H7 (cell line): ENCODE results near the gene IPO13. TPM values are rescaled to one million over a fixed set of nuclear protein-coding genes. Genes with fewer than 3 reads are reported as not detected.

Experiments used
- DNase-seq: peaks from one replicate; pipeline ENCODE4 v3.0.0; 2012
- H3K27me3 ChIP-seq: 2 replicates; pipeline ENCODE4 v1.6.0; 2011; ENCODE audit warnings: mild to moderate bottlenecking, low read length; ENCODE audit not compliant: control insufficient read depth, insufficient read depth
- H3K36me3 ChIP-seq: replicated peaks from 2 replicates; pipeline ENCODE4 v1.5.1; 2011; ENCODE audit warnings: low read length; ENCODE audit not compliant: control insufficient read depth, insufficient read depth
- H3K4me3 ChIP-seq: 2 replicates; pipeline ENCODE4 v1.5.1; 2011; ENCODE audit warnings: low read depth, mild to moderate bottlenecking, control low read depth, low read length, moderate library complexity; ENCODE audit not compliant: insufficient read depth
- total RNA-seq: library from RNA; depleted of rRNA; stranded (reverse); fragments of >200 nt; shearing (Covaris generic); gene quantifications from 2 replicates; pipeline ENCODE4 v1.2.3, GENCODE V29; 2014

The IPO13 gene
- total RNA-seq, 1 experiment from 2014 or later = 34.2 TPM

DNA sequence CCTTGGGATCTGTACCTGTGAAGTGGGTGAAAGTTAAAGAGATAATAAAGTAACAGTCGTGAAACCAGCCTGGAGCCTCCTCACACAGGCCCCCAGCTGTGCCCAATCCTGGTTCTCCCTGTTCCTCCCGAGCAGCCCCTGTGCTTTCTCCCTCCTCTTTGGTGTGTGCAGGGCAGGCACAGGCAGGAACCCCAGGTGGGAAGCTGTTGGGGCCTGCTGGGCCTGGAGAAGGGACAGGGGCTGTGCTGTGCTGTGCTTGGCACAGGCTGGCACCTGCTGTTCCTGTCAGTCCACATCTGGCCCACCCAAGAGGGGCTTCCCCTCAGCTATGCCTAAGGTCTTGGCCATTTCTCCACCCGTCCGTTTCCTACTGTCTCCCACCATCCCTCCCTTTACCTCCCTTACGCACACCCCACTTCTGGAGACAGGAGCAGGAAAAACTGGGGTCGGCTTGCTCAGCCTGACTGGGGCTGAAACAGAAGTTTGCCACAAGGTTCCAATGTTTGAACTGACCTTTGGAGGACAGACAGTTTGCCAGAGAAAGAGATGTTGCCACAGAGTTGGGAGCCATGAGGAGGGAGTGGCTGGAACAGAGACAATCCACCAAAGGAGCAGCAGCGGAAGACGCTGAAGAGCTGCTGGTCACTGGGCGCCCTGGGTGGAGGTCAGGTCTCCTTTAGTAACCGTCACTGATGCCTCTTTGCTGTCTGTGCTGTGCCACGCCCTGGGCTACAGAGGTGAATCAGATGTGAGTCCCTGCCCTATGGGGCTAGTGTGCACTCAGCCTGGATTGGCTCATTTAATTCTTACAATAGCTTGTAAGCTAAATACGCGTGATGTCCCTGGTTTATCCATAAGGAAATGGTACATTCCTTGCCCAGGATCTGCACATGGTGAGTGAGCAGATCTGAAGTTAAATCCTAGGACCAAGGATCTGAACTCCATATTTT is 31.9 kb upstream of the IPO13 start:
- no peak overlapping the region for H3K4me3 ChIP-seq
- no peaks in the 10 kb centered on the region for H3K36me3 ChIP-seq
- no peak for DNase-seq
- no peaks in the 10 kb centered on the region for H3K27me3 ChIP-seq

GRCh38 chr1:43919906-43920305 is 26.8 kb upstream of the IPO13 start:
- no peak for DNase-seq
- H3K27me3 ChIP-seq = no peaks in the 10 kb centered on the region
- H3K36me3 ChIP-seq = no peaks in the 10 kb centered on the region
- no peak overlapping the region for H3K4me3 ChIP-seq

GRCh38 chr1:43921022-43921421 is 25.7 kb upstream of the IPO13 start:
- H3K36me3 ChIP-seq = no peaks in the 10 kb centered on the region

DNA sequence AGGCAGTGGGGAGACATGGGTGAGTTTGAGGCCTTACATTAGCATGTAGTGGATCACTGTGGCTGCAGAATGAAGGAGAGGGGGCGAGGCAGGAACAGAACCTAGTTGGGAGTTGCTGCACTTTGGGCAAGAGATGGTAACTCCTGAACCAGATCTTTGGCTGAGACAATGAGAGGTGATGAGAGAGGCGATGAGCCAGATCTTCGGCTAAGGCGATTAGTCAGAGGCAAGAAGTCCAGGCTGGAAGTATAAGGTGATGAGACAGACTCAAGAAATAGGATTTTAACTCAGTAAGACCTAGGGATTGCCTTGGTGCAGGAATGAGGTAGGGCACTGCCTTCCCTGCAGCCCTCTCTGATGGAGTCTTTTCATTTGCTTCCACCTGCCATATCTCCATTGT is 22.2 kb upstream of the IPO13 start:
- no peak overlapping the region for H3K4me3 ChIP-seq
- H3K27me3 ChIP-seq = no peaks in the 10 kb centered on the region
- no peak for DNase-seq
- no peaks in the 10 kb centered on the region for H3K36me3 ChIP-seq

More at GRCh38 chr1:43921022-43921421, 25.7 kb upstream of the IPO13 start:
- no peak for DNase-seq
- H3K4me3 ChIP-seq = no peak overlapping the region
- H3K27me3 ChIP-seq = no peaks in the 10 kb centered on the region

GRCh38 chr1:43925846-43926245 is 20.9 kb upstream of the IPO13 start:
- no peaks in the 10 kb centered on the region for H3K27me3 ChIP-seq
- H3K36me3 ChIP-seq = no peaks in the 10 kb centered on the region
- H3K4me3 ChIP-seq = no peak overlapping the region
- no peak for DNase-seq

- DNase-seq = peak; percentile 87
- Histone ChIP-seq H3K36me3 (no peaks in the 10 kb centered on the region), H3K27me3 (peaks cover 8% of the 10 kb centered on the region), H3K4me3 (no peak overlapping the region)
Measured at GRCh38 chr1:43930168-43930948, 16.4 kb upstream of the IPO13 start.

DNA sequence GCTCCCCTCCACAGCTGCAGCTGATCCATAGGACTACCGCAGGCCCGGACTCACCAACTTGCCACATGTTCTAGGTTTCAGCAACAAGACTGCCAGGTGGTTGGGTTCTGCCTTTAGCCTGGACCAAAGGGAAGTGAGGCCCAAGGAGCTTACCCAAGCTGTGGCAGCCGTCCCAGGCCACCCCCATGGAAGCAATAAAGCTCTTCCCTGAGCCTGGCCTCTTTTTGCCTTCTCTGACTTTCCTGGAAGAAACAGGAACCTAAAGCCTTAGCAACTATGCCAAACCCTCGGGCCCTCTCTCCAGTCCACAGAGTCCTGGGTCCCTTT is 15.8 kb upstream of the IPO13 start:
- no peak for DNase-seq
- Histone ChIP-seq H3K4me3 (no peak overlapping the region), H3K27me3 (peaks cover 10% of the 10 kb centered on the region), H3K36me3 (no peaks in the 10 kb centered on the region)

DNA sequence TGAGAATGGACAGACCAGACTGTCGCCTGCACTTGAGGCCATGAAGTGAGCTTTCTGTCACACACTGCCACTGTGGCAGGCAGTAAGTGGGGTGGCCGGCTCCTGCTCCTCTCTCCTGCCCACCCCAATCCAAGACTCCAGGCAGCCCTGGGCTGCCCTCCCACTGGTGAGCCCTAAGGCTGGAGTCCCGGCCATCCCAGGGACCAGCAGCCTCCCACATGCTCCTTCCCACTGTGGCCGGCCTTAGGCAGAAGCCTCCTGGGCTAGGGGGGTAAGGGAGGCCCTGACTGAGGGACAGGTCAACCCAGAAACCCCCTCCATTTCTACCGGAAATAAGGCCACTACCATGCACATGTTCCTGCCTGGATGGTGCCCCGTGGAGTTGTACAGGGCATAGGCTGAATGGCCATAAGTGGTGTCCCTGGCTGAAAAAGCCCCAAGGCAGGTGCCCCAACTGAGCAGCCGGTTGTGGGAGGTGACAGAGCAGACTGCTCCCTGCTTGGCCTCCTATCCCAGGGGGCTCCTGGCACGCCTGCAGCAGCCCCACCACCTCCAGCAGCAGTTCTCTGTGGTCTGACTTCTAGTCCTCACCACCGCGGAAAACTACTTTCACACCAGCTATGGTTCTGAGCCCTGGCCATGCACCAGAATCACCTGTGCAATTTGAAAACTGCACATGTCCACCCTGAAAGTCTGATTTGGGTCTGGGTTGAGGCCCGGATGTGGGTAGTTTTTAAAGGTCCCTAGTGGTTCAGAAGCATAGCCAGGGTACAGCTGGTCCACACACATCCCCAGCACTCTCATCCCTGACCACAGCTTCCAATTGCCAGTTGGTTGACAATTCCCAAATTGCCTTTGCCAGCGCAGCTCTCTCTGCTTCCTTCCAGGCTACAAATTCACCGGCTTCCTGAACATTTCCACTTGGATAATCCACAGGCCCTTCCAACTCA is 14.8 kb upstream of the IPO13 start:
- Histone ChIP-seq H3K4me3 (no peak overlapping the region), H3K27me3 (peaks cover 16% of the 10 kb centered on the region), H3K36me3 (no peaks in the 10 kb centered on the region; the same call in none of the 2 replicates)
- DNase-seq = no peak

- Histone ChIP-seq H3K36me3 (peaks cover 1% of the 10 kb centered on the region), H3K4me3 (peak overlapping the region; percentile 65), H3K27me3 (peaks cover 16% of the 10 kb centered on the region)
- no peak for DNase-seq
Measured at GRCh38 chr1:43932786-43933385, 13.9 kb upstream of the IPO13 start.

- DNase-seq = peak; percentile 96
Measured at GRCh38 chr1:43933386-43934100, 13.2 kb upstream of the IPO13 start, which contains the start of gene ARTN. Gene ARTN, plus strand, starts transcription at chr1:43933801. Its CDS starts 1,856 bp downstream, at chr1:43935657.

DNA sequence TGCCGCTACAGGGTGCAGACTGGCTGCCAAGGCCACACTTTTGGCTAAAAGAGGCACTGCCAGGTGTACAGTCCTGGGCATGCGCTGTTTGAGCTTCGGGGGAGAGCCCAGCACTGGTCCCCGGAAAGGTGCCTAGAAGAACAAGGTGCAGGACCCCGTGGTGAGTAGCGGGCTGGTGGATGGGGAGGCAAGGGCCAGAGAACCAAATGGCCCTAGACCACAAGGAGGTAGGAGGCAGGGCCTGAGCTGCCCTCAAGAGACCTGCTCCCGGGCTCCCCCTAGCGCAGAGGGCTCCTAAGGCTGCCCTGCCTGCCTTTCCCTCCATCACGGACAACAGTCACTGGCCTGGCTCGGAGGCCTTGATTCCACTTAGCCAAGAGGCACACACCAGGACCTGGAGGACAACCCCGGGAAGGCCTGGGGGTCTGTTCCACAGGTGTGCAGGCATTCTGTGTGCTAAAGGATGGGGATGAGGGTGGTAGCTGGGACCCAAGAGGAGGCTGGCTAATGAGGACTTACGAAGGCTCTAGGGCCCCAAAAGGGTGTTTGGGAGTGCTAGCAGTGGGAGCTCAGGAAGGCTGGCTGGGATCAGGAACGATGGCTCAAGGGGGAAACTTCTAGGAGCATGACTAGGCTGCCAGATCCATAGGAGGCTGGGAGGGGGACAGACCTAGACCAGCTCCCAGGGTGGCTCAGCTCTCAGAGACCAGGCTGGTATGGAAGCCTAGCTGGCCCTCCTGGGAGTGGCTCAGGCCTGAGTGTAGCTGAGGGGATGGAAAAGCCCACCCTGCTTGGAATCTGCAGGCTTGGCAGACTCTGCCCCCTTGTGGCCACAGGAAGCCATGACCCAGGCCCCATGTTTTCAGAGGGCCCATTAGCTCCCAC is 12.4 kb upstream of the IPO13 start:
- H3K27me3 ChIP-seq = peaks cover 16% of the 10 kb centered on the region
- peaks cover 1% of the 10 kb centered on the region for H3K36me3 ChIP-seq
- H3K4me3 ChIP-seq = peak overlapping the region; percentile 65
- peak; percentile 92 for DNase-seq

More at GRCh38 chr1:43933386-43934100, 13.2 kb upstream of the IPO13 start, which contains the start of gene ARTN:
- H3K36me3 ChIP-seq = peaks cover 1% of the 10 kb centered on the region
- H3K4me3 ChIP-seq = peak within 1 kb of the TSS; percentile 65
- H3K27me3 ChIP-seq = peaks cover 16% of the 10 kb centered on the region

GRCh38 chr1:43934986-43935324 is 11.8 kb upstream of the IPO13 start:
- H3K27me3 ChIP-seq = peaks cover 16% of the 10 kb centered on the region
- H3K4me3 ChIP-seq = no peak overlapping the region
- no peak for DNase-seq
- H3K36me3 ChIP-seq = peaks cover 1% of the 10 kb centered on the region
